Suprapubic skin (tissue), 4 donors: ENCODE measurements around the gene KCNK1. TPM values are rescaled to one million over a fixed set of nuclear protein-coding genes. Genes with fewer than 3 reads are reported as not detected.

Source experiments
- DNase-seq, 2 donors: peaks; one replicate each; pipeline ENCODE4 v3.0.0-alpha.2; 2019; ENCODE audit warnings: low spot score in 2 of 2
- H3K27ac ChIP-seq: fragments of 200-600 bp; sonication (generic); one replicate; pipeline ENCODE4 v1.5.1; 2019
- H3K27me3 ChIP-seq: fragments of 200-600 bp; sonication (generic); one replicate; pipeline ENCODE4 v1.5.1; 2019
- H3K36me3 ChIP-seq: fragments of 200-600 bp; sonication (generic); one replicate; pipeline ENCODE4 v1.5.1; 2019
- H3K4me1 ChIP-seq: fragments of 200-600 bp; sonication (generic); one replicate; pipeline ENCODE4 v1.5.1; 2019
- H3K4me3 ChIP-seq: fragments of 200-600 bp; sonication (generic); one replicate; pipeline ENCODE4 v1.5.1; 2019; ENCODE audit warnings: mild to moderate bottlenecking
- H3K9me3 ChIP-seq: fragments of 200-600 bp; sonication (generic); one replicate; pipeline ENCODE4 v1.5.1; 2019
- CTCF ChIP-seq, 2 donors: fragments of 200-600 bp in 1 of 2; fragments of 450-650 bp in 1 of 2; sonication (generic) in 1 of 2; IDR thresholded peaks; one replicate each; pipeline ENCODE4 v1.5.1; 2016 to 2019; ENCODE audit warnings: antibody characterized with exemption in 2 of 2, mild to moderate bottlenecking in 1 of 2, moderate library complexity in 1 of 2
- EP300 ChIP-seq: sonication (generic); formaldehyde crosslinking; IDR thresholded peaks from one replicate; pipeline ENCODE4 v1.6.1; 2017; ENCODE audit warnings: antibody characterized with exemption
- POLR2A ChIP-seq, 2 donors: fragments of 450-650 bp; IDR thresholded peaks; one replicate each; pipeline ENCODE4 v1.6.1; 2017; ENCODE audit warnings: antibody characterized with exemption in 2 of 2, mild to moderate bottlenecking in 2 of 2, moderate library complexity in 2 of 2
- POLR2AphosphoS5 ChIP-seq, 3 donors: sonication (generic); formaldehyde crosslinking; IDR thresholded peaks; one replicate each; pipeline ENCODE4 v1.6.1; 2017; ENCODE audit warnings: antibody characterized with exemption in 3 of 3
- WGBS: methylation state at CpG from one replicate; pipeline ENCODE4 v1.1.5; 2018; 5-methylcytosine and 5-hydroxymethylcytosine counted together
- total RNA-seq, 4 donors: library from RNA; depleted of rRNA; stranded (reverse); fragments of >200 nt; gene quantifications; one replicate each; pipeline ENCODE4 v1.1.0, GENCODE V29; 2016

The KCNK1 gene
- total RNA-seq, 4 donors from 2014 or later = 7.5 to 18.7 (median 11.9) TPM

- Histone ChIP-seq H3K4me3 (no peak overlapping the region), H3K27ac (peak overlapping the region; percentile 23), H3K27me3 (no peaks in the 10 kb centered on the region), H3K9me3 (no peaks in the 10 kb centered on the region), H3K4me1 (peaks cover 2% of the 10 kb centered on the region), H3K36me3 (no peaks in the 10 kb centered on the region)
- no peak for DNase-seq
- TF ChIP-seq CTCF (IDR thresholded peaks at IDR 0.05) (no peak), POLR2AphosphoS5 (IDR thresholded peaks at IDR 0.05) (no peak), POLR2A (IDR thresholded peaks at IDR 0.05) (no peak), EP300 (no peak)
- WGBS = 52% methylated on average over 5 of the region's 5 CpGs
These were observed 42.2 kb downstream of the KCNK1 start for GRCh38 chr1:233656032-233656635.

- 79% methylated on average over 3 of the region's 3 CpGs for WGBS
- no peak overlapping the region for H3K4me3 ChIP-seq
- H3K27me3 ChIP-seq = no peaks in the 10 kb centered on the region
- no peak for DNase-seq
- H3K27ac ChIP-seq = no peak overlapping the region
- TF ChIP-seq POLR2AphosphoS5 (IDR thresholded peaks at IDR 0.05) (no peak), EP300 (no peak), POLR2A (IDR thresholded peaks at IDR 0.05) (no peak), CTCF (IDR thresholded peaks at IDR 0.05) (no peak)
- H3K36me3 ChIP-seq = no peaks in the 10 kb centered on the region
- no peaks in the 10 kb centered on the region for H3K9me3 ChIP-seq
- peaks cover 2% of the 10 kb centered on the region for H3K4me1 ChIP-seq
These were observed 42.8 kb downstream of the KCNK1 start for GRCh38 chr1:233656687-233657086.

- no peaks in the 10 kb centered on the region for H3K27me3 ChIP-seq
- H3K9me3 ChIP-seq = no peaks in the 10 kb centered on the region
- no peak overlapping the region for H3K27ac ChIP-seq
- H3K4me3 ChIP-seq = no peak overlapping the region
- no peaks in the 10 kb centered on the region for H3K36me3 ChIP-seq
- H3K4me1 ChIP-seq = peaks cover 2% of the 10 kb centered on the region
- TF ChIP-seq POLR2AphosphoS5 (IDR thresholded peaks at IDR 0.05) (no peak), POLR2A (IDR thresholded peaks at IDR 0.05) (no peak), EP300 (no peak), CTCF (IDR thresholded peaks at IDR 0.05) (no peak)
- DNase-seq = no peak
- WGBS = 85% methylated on average over 2 of the region's 2 CpGs
These were observed 43.6 kb downstream of the KCNK1 start for GRCh38 chr1:233657466-233657865.

- Histone ChIP-seq H3K9me3 (no peaks in the 10 kb centered on the region), H3K4me3 (no peak overlapping the region), H3K4me1 (peaks cover under 1% of the 10 kb centered on the region), H3K27ac (no peak overlapping the region), H3K36me3 (no peaks in the 10 kb centered on the region), H3K27me3 (no peaks in the 10 kb centered on the region)
- WGBS = 96% methylated on average over 7 of the region's 7 CpGs
- TF ChIP-seq EP300 (no peak), POLR2A (IDR thresholded peaks at IDR 0.05) (no peak), CTCF (IDR thresholded peaks at IDR 0.05) (no peak), POLR2AphosphoS5 (IDR thresholded peaks at IDR 0.05) (no peak)
- no peak for DNase-seq
These were observed 45.6 kb downstream of the KCNK1 start for GRCh38 chr1:233659495-233659894.

- no peak for TF ChIP-seq EP300
- no peak for TF ChIP-seq POLR2A (IDR thresholded peaks at IDR 0.05)
- no peak for TF ChIP-seq POLR2AphosphoS5 (IDR thresholded peaks at IDR 0.05)
- TF ChIP-seq CTCF (IDR thresholded peaks at IDR 0.05) = no peak
These were observed 47.7 kb downstream of the KCNK1 start for GRCh38 chr1:233661376-233662159.

More at GRCh38 chr1:233661376-233662159, 47.7 kb downstream of the KCNK1 start:
- Histone ChIP-seq H3K9me3 (no peaks in the 10 kb centered on the region), H3K36me3 (no peaks in the 10 kb centered on the region), H3K27ac (no peak overlapping the region), H3K27me3 (no peaks in the 10 kb centered on the region), H3K4me1 (no peaks in the 10 kb centered on the region), H3K4me3 (no peak overlapping the region)
- WGBS = 91% methylated on average over 11 of the region's 11 CpGs
- DNase-seq = no peak
